Fibroblast of lung (primary cell): ENCODE data around the gene CDIP1. TPM values are rescaled to one million over a fixed set of nuclear protein-coding genes. Genes with fewer than 3 reads are reported as not detected.

ENCODE experiments used
- DNase-seq, 2 donors: peaks; one replicate each; pipeline versions ENCODE4 v3.0.0 to v3.0.0-alpha.2; 2010; ENCODE audit warnings: low read depth in 2 of 2
- H2AFZ ChIP-seq: 2 replicates; pipeline ENCODE4 v1.5.1; 2012; ENCODE audit warnings: low read length, control low read depth, inconsistent platforms
- H3K27ac ChIP-seq: 2 replicates; pipeline ENCODE4 v1.5.1; 2011; ENCODE audit warnings: low read length, control low read depth; ENCODE audit not compliant: insufficient read depth
- H3K27me3 ChIP-seq: 2 replicates; pipeline ENCODE4 v1.5.1; 2011; ENCODE audit warnings: mild to moderate bottlenecking, low read length; ENCODE audit not compliant: control insufficient read depth, insufficient read depth
- H3K36me3 ChIP-seq: 2 replicates; pipeline ENCODE4 v1.5.1; 2011; ENCODE audit warnings: low read length; ENCODE audit not compliant: control insufficient read depth, insufficient read depth
- H3K4me1 ChIP-seq: 2 replicates; pipeline ENCODE4 v1.5.1; 2011; ENCODE audit warnings: low read length; ENCODE audit not compliant: control insufficient read depth, insufficient read depth; ENCODE audit errors: extremely low read depth
- H3K4me2 ChIP-seq: 2 replicates; pipeline ENCODE4 v1.5.1; 2011; ENCODE audit warnings: low read length, control low read depth; ENCODE audit not compliant: insufficient read depth; ENCODE audit errors: extremely low read depth
- H3K4me3 ChIP-seq, 4 experiments: fragments of 200-600 bp in 1 of 4; sonication (generic) in 1 of 4; replicated peaks in 1 of 4; 2 replicates each; pipeline ENCODE4 v1.5.1; 2011 to 2016; ENCODE audit warnings: low read length in 4 of 4, low read depth in 3 of 4, mild to moderate bottlenecking in 3 of 4, control low read depth in 2 of 4, inconsistent platforms in 1 of 4, mixed read lengths in 1 of 4; ENCODE audit not compliant: insufficient read depth in 1 of 4; ENCODE audit errors: control extremely low read depth in 1 of 4
- H3K79me2 ChIP-seq: 2 replicates; pipeline ENCODE4 v1.5.1; 2012; ENCODE audit warnings: mild to moderate bottlenecking, low read length, inconsistent platforms; ENCODE audit not compliant: control insufficient read depth, insufficient read depth
- H3K9ac ChIP-seq: 2 replicates; pipeline ENCODE4 v1.5.1; 2011; ENCODE audit warnings: mild to moderate bottlenecking, low read length, control low read depth; ENCODE audit not compliant: insufficient read depth
- H3K9me3 ChIP-seq: 2 replicates; pipeline ENCODE4 v1.5.1; 2012; ENCODE audit warnings: low read depth, low read length; ENCODE audit not compliant: control insufficient read depth, insufficient read depth
- H4K20me1 ChIP-seq: 2 replicates; pipeline ENCODE4 v1.5.1; 2011; ENCODE audit warnings: low read length; ENCODE audit not compliant: control insufficient read depth, insufficient read depth; ENCODE audit errors: extremely low read depth
- CTCF ChIP-seq, 2 donors: IDR thresholded peaks in 1 of 2; conservative IDR thresholded peaks in 1 of 2; 1 replicate in 1 of 2; 2 replicates in 1 of 2; pipeline ENCODE4 v1.5.1; 2011 to 2012; ENCODE audit warnings: low read length in 2 of 2, control low read depth in 1 of 2, inconsistent platforms in 1 of 2, low read depth in 1 of 2, mild to moderate bottlenecking in 1 of 2
- EZH2 ChIP-seq: IDR thresholded peaks from 2 replicates; pipeline ENCODE4 v1.5.1; 2012; ENCODE audit warnings: low read length, control low read depth, mild to moderate bottlenecking; ENCODE audit errors: missing control alignments
- polyA plus RNA-seq, 2 donors: library from polyadenylated mRNA; depleted of rRNA in 1 of 2; stranded (reverse) in 1 of 2; unstranded in 1 of 2; fragments of >200 nt; gene quantifications; 2 replicates each; pipeline ENCODE4 v1.2.1, GENCODE V29; 2011 to 2012; ENCODE audit warnings: missing spikeins in 1 of 2
- total RNA-seq: library from RNA; depleted of rRNA; stranded (reverse); fragments of >200 nt; gene quantifications from 2 replicates; pipeline ENCODE4 v1.2.1, GENCODE V29; 2014

The CDIP1 gene
- total and polyA plus RNA-seq, 2 donors (not counting 1 experiment from before 2014, with no cell fraction given): 6.3 to 12.2 TPM

- TF ChIP-seq EZH2: no peak
- peak overlapping the region; percentile 50 for H3K4me2 ChIP-seq
- peaks cover 19% of the 10 kb centered on the region for H3K79me2 ChIP-seq
These were observed 49.5 kb downstream of the CDIP1 start for GRCh38 chr16:4489030-4489429.

GRCh38 chr16:4488499-4488967 is 50.0 kb downstream of the CDIP1 start:
- no peak overlapping the region for H3K9ac ChIP-seq
- no peak overlapping the region for H3K4me3 ChIP-seq
- TF ChIP-seq EZH2 (no peak), CTCF (conservative IDR thresholded peaks at IDR 0.05 in 1 of 2, IDR thresholded peaks at IDR 0.05 in 1 of 2; ENCODE audit: low read depth in 1 of 2, low read length in 2 of 2) (no peak)
- H3K79me2 ChIP-seq: peaks cover 18% of the 10 kb centered on the region
- H3K36me3 ChIP-seq: no peaks in the 10 kb centered on the region
- H3K4me2 ChIP-seq: peak overlapping the region; percentile 15
- no peaks in the 10 kb centered on the region for H3K9me3 ChIP-seq
- H4K20me1 ChIP-seq: no peaks in the 10 kb centered on the region
- no peaks in the 10 kb centered on the region for H3K27me3 ChIP-seq
- no peak overlapping the region for H2AFZ ChIP-seq
- peak in 1 of 2 donors; percentile 37 for DNase-seq
- peaks cover 15% of the 10 kb centered on the region for H3K4me1 ChIP-seq
- H3K27ac ChIP-seq: peak overlapping the region; percentile 26

More at GRCh38 chr16:4489030-4489429, 49.5 kb downstream of the CDIP1 start:
- Histone ChIP-seq H3K9ac (no peak overlapping the region), H3K27ac (peak overlapping the region; percentile 26), H3K27me3 (no peaks in the 10 kb centered on the region), H4K20me1 (no peaks in the 10 kb centered on the region), H3K36me3 (no peaks in the 10 kb centered on the region), H2AFZ (no peak overlapping the region), H3K9me3 (no peaks in the 10 kb centered on the region), H3K4me3 (no peak overlapping the region), H3K4me1 (peaks cover 15% of the 10 kb centered on the region)
- DNase-seq: peak; percentile 33 to 96

GRCh38 chr16:4487955-4488498 is 50.5 kb downstream of the CDIP1 start:
- no peaks in the 10 kb centered on the region for H3K9me3 ChIP-seq
- no peak overlapping the region for H3K9ac ChIP-seq
- DNase-seq: peak; percentile 45 to 80
- H2AFZ ChIP-seq: no peak overlapping the region
- TF ChIP-seq CTCF (conservative IDR thresholded peaks at IDR 0.05 in 1 of 2, IDR thresholded peaks at IDR 0.05 in 1 of 2; ENCODE audit: low read depth in 1 of 2, low read length in 2 of 2): no peak
- no peak for TF ChIP-seq EZH2
- no peaks in the 10 kb centered on the region for H3K27me3 ChIP-seq
- no peaks in the 10 kb centered on the region for H3K36me3 ChIP-seq
- peaks cover 16% of the 10 kb centered on the region for H3K79me2 ChIP-seq
- no peak overlapping the region for H3K4me3 ChIP-seq
- peaks cover 15% of the 10 kb centered on the region for H3K4me1 ChIP-seq
- H3K4me2 ChIP-seq: no peak overlapping the region
- H4K20me1 ChIP-seq: no peaks in the 10 kb centered on the region
- H3K27ac ChIP-seq: peak overlapping the region; percentile 26
